GM21529 (cell line): ENCODE measurements around the gene ATN1.

ENCODE experiments used
- ATAC-seq: cut with Tn5 transposase; IDR thresholded peaks from one replicate; pipeline ENCODE4 v1.9.1; 2021; ENCODE audit not compliant: unreplicated experiment

ATN1 gene

GRCh38 chr12:6968426-6968825 is 40.7 kb downstream of the ATN1 start:
- ATAC-seq = no peak

GRCh38 chr12:6970096-6970527 is 42.4 kb downstream of the ATN1 start:
- ATAC-seq = no peak

- ATAC-seq = no peak
Measured at GRCh38 chr12:6974180-6974579, 46.4 kb downstream of the ATN1 start.

GRCh38 chr12:6975297-6976032 is 47.7 kb downstream of the ATN1 start:
- no peak for ATAC-seq

- ATAC-seq = no peak
Measured at GRCh38 chr12:6977653-6978052, 49.9 kb downstream of the ATN1 start.

- no peak for ATAC-seq
Measured at GRCh38 chr12:6978188-6978587, 50.4 kb downstream of the ATN1 start.

GRCh38 chr12:6978611-6979011 is 50.9 kb downstream of the ATN1 start:
- ATAC-seq = no peak

GRCh38 chr12:6979021-6979420 is 51.3 kb downstream of the ATN1 start:
- ATAC-seq = no peak

GRCh38 chr12:6979453-6979852 is 51.7 kb downstream of the ATN1 start:
- ATAC-seq = no peak

GRCh38 chr12:6980075-6980474 is 52.3 kb downstream of the ATN1 start:
- ATAC-seq = no peak

GRCh38 chr12:6980740-6981139 is 53.0 kb downstream of the ATN1 start:
- no peak for ATAC-seq

- no peak for ATAC-seq
Measured at GRCh38 chr12:6981152-6982052, 53.6 kb downstream of the ATN1 start.

GRCh38 chr12:6982532-6982931 is 54.8 kb downstream of the ATN1 start:
- ATAC-seq = no peak

- no peak for ATAC-seq
Measured at GRCh38 chr12:6987956-6988553, 60.3 kb downstream of the ATN1 start.
